ENCODE data around the gene AFF2.

DNA sequence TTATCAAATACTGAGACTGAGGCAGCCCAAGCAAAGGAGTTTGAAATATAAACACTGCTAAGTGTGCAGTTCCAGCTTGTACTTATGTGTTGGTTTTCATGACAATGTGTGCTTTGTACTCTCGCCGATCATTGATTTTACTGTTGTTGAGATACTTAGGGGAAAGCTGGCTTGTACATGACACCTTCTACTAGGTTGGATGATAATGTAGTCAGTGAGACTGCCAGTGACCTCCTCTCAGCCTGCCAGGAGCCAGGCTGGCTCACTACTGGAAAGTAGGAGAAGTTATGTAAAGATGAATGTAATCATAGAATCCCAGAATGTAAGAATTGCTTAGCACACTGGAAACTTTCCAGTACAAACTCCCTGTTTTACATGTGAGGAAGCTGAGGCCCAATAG, 132.0 kb downstream of the AFF2 start:
- TF ChIP-seq POLR2A (IDR thresholded peaks at IDR 0.05), result no peak
- TF ChIP-seq, protein P1, sequence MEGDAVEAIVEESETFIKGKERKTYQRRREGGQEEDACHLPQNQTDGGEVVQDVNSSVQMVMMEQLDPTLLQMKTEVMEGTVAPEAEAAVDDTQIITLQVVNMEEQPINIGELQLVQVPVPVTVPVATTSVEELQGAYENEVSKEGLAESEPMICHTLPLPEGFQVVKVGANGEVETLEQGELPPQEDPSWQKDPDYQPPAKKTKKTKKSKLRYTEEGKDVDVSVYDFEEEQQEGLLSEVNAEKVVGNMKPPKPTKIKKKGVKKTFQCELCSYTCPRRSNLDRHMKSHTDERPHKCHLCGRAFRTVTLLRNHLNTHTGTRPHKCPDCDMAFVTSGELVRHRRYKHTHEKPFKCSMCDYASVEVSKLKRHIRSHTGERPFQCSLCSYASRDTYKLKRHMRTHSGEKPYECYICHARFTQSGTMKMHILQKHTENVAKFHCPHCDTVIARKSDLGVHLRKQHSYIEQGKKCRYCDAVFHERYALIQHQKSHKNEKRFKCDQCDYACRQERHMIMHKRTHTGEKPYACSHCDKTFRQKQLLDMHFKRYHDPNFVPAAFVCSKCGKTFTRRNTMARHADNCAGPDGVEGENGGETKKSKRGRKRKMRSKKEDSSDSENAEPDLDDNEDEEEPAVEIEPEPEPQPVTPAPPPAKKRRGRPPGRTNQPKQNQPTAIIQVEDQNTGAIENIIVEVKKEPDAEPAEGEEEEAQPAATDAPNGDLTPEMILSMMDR (IDR thresholded peaks at IDR 0.05), result no peak

All from testis (tissue), 2 donors.